SIG-M5 (cell line): ENCODE measurements around the gene DDX23.
A peak's percentile ranks its signal among the peaks of the same experiment; 100 is the strongest.
"Not testable (repeated sequence)": the region's sequence is repeated elsewhere in the genome, so short reads cannot be mapped to it uniquely, and the experiment has no call there.

Experiments
- DNase-seq: peaks from one replicate; lab custom pipeline; 2025; lab: John Stamatoyannopoulos, UW

DDX23 gene

GRCh38 chr12:48862760-48863159, 10.8 kb upstream of the DDX23 start:
- no peak for DNase-seq

- no peak for DNase-seq
Observed at GRCh38 chr12:48861111-48861510, 9.1 kb upstream of the DDX23 start.

- DNase-seq: not testable (repeated sequence)
Observed at GRCh38 chr12:48860236-48860635, 8.3 kb upstream of the DDX23 start.

GRCh38 chr12:48859607-48860006, 7.6 kb upstream of the DDX23 start:
- DNase-seq: no peak

- DNase-seq: no peak
Observed at GRCh38 chr12:48858043-48858442, 6.1 kb upstream of the DDX23 start.

- DNase-seq: no peak
Observed at GRCh38 chr12:48857278-48857994, 5.5 kb upstream of the DDX23 start.

GRCh38 chr12:48856379-48856778, 4.4 kb upstream of the DDX23 start:
- no peak for DNase-seq

GRCh38 chr12:48854932-48855331, 3.0 kb upstream of the DDX23 start:
- DNase-seq: not testable (repeated sequence)

GRCh38 chr12:48854488-48854887, 2.5 kb upstream of the DDX23 start:
- no peak for DNase-seq

GRCh38 chr12:48852734-48853688, 1.0 kb upstream of the DDX23 start:
- DNase-seq: peak; percentile 44

GRCh38 chr12:48842021-48842420, 9.9 kb downstream of the DDX23 start:
- DNase-seq: not testable (repeated sequence)

GRCh38 chr12:48838048-48838447, 13.9 kb downstream of the DDX23 start:
- DNase-seq: no peak

- no peak for DNase-seq
Observed at GRCh38 chr12:48832321-48833060, 19.5 kb downstream of the DDX23 start.

GRCh38 chr12:48831257-48831656, 20.7 kb downstream of the DDX23 start:
- DNase-seq: no peak

- DNase-seq: no peak
Observed at GRCh38 chr12:48828841-48829575, 23.0 kb downstream of the DDX23 start.

- no peak for DNase-seq
Observed at GRCh38 chr12:48828293-48828692, 23.7 kb downstream of the DDX23 start.

GRCh38 chr12:48827513-48828096, 24.4 kb downstream of the DDX23 start:
- DNase-seq: no peak

GRCh38 chr12:48827026-48827425, 24.9 kb downstream of the DDX23 start:
- no peak for DNase-seq

- DNase-seq: no peak
Observed at GRCh38 chr12:48826209-48826855, 25.6 kb downstream of the DDX23 start.

- no peak for DNase-seq
Observed at GRCh38 chr12:48824905-48825304, 27.1 kb downstream of the DDX23 start.

- DNase-seq: no peak
Observed at GRCh38 chr12:48824112-48824511, 27.9 kb downstream of the DDX23 start.
